Omental fat pad (tissue), 4 donors: ENCODE measurements around the gene SART1. TPM values are rescaled to one million over a fixed set of nuclear protein-coding genes. Genes with fewer than 3 reads are reported as not detected.

Experiments used
- ATAC-seq: fragments of 150-250 bp; one replicate; pipeline ENCODE4 v1.9.1; 2016; ENCODE audit warnings: mild to moderate bottlenecking, moderate library complexity; ENCODE audit not compliant: low FRiP score
- DNase-seq: peaks from one replicate; pipeline ENCODE4 v3.0.0-alpha.2; 2019; ENCODE audit warnings: low spot score
- total RNA-seq, 4 donors: library from RNA; depleted of rRNA; stranded (reverse); fragments of >200 nt; gene quantifications; one replicate each; pipeline ENCODE4 v1.1.0, GENCODE V29; 2016
- TF ChIP-seq, protein P1 (sequence below), 3 donors: fragments of 450-650 bp; IDR thresholded peaks; one replicate each; pipeline ENCODE4 v1.5.1; 2016 to 2017; ENCODE audit warnings: antibody characterized with exemption in 3 of 3, mild to moderate bottlenecking in 3 of 3, moderate library complexity in 2 of 3

The SART1 gene
- total RNA-seq, 4 donors from 2014 or later, result 22.5 to 62.4 (median 47.1) TPM

DNA sequence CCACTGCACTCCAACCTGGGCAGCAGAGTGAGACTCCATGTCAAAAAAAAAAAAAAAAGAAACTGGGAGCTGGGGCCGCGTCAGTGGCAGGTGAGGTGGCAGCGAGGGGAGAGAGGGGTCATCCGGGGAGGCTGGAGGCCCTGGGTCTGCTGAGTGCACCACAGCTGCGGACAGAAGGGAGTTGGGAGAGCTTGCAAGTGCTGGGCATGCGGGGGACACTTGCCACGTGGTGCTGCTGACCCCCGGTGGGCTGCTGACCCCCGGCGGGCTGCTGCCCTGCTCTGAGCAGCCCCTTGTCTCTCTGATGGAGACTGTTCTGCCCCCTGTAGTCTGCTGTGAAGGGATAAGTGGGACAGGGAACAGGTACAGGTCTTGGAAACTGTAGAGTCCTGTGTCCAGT, 39.7 kb upstream of the SART1 start:
- TF ChIP-seq, protein P1, sequence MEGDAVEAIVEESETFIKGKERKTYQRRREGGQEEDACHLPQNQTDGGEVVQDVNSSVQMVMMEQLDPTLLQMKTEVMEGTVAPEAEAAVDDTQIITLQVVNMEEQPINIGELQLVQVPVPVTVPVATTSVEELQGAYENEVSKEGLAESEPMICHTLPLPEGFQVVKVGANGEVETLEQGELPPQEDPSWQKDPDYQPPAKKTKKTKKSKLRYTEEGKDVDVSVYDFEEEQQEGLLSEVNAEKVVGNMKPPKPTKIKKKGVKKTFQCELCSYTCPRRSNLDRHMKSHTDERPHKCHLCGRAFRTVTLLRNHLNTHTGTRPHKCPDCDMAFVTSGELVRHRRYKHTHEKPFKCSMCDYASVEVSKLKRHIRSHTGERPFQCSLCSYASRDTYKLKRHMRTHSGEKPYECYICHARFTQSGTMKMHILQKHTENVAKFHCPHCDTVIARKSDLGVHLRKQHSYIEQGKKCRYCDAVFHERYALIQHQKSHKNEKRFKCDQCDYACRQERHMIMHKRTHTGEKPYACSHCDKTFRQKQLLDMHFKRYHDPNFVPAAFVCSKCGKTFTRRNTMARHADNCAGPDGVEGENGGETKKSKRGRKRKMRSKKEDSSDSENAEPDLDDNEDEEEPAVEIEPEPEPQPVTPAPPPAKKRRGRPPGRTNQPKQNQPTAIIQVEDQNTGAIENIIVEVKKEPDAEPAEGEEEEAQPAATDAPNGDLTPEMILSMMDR (IDR thresholded peaks at IDR 0.05), result no peak
- DNase-seq, result no peak
- ATAC-seq, result no peak

DNA sequence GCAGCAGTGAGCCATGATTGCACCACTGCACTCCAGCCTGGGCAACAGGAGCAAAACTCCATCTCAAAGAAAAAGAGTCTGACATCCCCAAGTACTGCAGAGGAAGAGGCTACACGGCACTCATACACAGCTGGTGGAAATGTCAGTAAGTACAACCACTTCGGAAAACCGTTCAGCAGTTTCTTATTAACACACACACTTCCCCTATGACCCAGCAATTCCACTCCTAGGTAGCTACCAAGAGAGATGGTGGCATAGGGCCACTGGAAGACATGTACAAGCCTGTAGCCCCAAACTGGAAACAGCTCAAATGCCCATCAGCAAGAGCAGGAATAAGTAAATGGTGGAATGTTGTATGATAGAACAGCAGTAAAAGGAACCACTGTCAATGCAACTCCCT, 39.0 kb upstream of the SART1 start:
- TF ChIP-seq, protein P1 (IDR thresholded peaks at IDR 0.05), result no peak
- DNase-seq, result no peak
- no peak for ATAC-seq

DNA sequence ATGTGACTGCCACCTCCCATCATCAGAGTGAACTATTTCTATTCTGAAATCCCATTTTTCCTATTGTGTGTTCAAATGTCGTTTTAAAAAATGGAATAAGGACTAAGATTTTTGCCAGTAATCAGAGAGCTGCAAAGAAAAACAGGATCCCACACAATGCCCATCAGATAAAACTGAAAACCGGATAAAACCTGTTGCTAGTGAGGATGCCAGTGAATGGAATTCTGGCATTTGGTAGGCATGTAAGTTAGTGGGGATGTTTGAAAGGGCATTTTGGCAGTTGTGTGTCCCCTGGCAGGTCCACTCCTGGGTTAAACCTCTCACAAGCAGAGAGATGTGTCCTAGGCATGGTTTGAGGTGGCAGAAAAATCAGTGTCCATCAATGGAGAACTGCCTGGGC, 36.1 kb upstream of the SART1 start:
- no peak for DNase-seq
- TF ChIP-seq, protein P1 (IDR thresholded peaks at IDR 0.05), result no peak
- ATAC-seq, result no peak

- no peak for ATAC-seq
These were observed 33.6 kb upstream of the SART1 start for GRCh38 chr11:65927904-65928397.

GRCh38 chr11:65928667-65929066, 32.9 kb upstream of the SART1 start:
- ATAC-seq, result no peak

More at GRCh38 chr11:65927904-65928397, 33.6 kb upstream of the SART1 start:
- TF ChIP-seq, protein P1 (IDR thresholded peaks at IDR 0.05), result no peak
- DNase-seq, result no peak

DNA sequence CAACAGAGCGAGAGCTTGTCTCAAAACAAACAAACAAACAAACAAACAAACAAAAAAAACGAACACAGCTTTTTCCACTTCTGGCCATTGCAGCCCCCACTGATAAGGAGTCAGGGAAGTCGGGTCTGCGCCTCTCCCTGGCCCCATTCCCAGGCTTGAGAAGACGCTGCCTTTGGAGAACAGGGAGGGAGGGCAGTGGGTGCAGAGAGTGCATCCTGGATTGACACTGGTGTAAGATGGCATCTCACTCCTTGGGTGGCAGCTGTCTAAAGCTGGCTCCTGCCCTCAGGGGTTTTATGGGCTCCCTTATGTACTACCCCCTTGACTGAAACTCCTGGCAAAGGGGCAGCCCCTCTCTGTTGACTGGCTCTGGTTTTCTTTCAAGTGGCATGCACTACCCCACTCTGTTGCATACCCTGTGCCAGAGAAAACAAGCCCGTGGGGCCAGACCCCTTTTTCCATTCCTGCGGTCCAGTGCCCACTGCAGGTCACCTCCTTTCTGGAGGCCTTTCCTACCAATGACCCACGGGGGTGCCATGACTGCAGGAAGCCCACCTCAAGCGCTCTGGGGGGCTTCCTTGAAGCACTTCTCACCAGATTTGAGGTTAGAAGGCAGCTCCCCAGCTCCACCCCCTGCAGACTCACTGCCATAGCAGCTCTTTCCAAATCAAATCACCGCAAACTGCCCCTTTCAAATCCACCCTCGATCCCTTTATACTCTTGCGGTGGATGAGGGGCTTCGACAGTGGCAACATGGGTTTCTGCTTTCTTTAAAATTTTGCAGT, 29.6 kb upstream of the SART1 start:
- ATAC-seq (no peak), DNase-seq (no peak)
- TF ChIP-seq, protein P1 (IDR thresholded peaks at IDR 0.05), result no peak

More at GRCh38 chr11:65928667-65929066, 32.9 kb upstream of the SART1 start:
- TF ChIP-seq, protein P1 (IDR thresholded peaks at IDR 0.05), result no peak
- no peak for DNase-seq

DNA sequence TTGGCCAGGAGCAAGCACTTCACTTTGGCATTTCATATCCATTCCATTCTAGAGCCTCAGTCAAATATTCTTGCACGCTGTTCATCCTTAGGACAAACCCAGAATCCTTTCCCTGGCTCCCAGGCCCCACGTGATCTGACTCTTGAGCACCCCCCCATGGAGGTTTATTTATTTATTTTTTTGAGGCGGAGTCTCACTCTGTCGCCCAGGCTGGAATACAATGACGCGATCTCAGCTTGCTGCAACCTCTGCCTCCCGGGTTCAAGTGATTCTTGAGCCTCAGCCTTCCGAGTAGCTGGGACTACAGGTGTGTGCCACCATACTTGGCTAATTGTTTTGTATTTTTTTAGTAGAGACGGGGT, 29.0 kb upstream of the SART1 start:
- no peak for ATAC-seq
- TF ChIP-seq, protein P1 (IDR thresholded peaks at IDR 0.05), result no peak
- no peak for DNase-seq
